ENCODE data around the gene NEDD1.

NEDD1 gene

DNA sequence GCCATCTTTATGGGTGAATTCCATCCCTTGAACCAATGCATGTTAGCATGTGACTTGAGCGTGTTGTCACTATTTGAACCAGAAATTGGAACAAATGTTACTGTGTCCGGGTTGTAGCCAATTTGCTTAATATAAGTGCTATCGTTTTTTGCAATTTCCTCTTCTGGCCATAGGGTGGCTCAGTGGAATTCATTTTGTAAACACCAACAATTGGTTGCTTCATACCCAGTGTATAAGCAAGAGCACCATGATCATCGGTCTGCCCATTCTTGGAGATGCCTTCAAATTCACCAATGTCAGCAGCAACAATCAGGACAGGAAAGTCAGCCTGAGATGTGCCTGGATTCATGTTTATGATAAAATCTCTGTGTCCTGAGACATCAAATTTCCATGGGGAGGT is 5.0 kb upstream of the NEDD1 start:
- no peak for DNase-seq

DNA sequence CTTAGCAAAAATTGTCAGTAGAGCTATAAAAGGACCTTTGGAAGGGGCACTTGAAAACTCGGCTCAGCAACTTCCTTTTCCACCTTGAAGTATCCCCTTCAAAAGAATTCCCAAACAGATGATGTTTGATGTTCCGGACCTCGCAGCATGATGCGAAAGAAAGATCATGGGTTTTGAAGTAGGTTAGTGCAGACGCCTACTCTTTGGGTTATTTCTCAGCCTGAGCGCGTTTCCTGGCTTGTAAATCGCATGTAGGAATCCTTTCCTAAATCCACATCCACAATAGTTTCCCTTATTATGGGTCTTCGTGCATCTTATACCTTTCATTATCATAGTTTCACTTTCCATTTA is 584 bp upstream of the NEDD1 start:
- DNase-seq: no peak

DNA sequence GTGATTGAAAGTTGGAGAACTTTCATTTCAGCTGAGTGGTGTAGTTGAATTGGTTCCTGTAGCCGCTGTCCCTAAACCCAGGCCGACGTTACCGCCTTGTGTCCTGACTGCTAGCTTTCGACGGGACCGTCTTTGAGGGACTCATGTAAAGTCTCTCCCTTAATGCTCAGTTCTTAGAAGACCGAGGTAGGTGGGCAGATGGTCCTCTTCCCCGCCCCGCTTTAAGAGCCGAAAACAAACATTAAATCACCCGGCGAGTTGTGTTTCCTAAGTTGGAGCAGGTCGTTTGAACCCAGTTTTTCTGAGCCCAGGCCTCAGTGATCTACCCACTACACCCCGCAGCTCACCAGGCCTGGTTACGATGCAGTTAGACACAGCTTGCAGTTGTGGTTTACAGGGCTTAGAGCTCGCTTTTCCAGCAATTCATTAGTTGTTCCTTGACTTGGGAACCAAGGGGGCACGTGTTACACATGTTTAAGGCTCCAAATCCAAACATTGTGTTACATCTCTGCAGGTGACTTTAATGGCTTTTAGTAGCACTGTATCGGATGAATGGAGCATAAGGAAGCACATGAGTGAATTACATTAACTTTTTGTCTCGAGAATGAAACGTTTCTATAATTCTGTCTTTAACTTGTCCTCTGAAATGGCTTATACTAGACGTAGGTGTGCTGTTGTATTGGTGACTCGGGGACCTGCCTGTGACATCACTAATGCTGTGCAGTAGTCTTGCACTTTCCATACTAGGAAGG is 790 bp downstream of the NEDD1 start:
- DNase-seq: peak in 1 of 2 experiments; percentile 36

DNA sequence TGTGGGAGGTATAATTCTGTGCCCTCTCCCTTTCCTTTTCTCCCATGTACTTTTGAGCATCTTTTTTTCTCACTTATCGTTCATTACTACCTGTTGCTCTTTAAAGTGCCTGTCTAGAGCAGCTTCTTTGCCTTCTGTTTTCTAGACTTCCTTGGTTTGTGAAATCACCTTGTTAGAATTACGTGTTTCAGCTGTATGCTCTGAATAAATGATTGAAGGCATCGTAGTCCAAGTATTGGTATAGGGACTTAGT is 1.3 kb downstream of the NEDD1 start:
- no peak for DNase-seq

DNA sequence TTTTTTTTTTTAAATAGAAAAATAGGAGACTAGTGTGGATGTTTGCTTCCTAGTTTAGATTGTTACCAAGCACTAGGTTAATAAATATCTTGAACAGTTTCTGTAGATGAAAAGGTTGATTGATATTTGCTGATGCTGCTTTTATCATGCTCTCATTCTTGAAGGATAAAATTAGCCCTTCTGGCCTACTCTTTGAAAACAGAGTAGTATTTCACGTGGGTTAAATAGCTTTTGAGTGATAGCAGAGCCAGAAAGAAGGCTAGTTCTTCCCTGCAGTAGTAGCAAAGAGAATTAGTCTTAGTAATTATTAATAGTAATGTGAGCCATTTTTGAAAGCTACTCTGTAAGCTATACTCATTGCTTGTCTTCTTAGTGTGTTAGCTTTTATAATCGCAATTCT is 5.2 kb downstream of the NEDD1 start:
- no peak for DNase-seq

DNA sequence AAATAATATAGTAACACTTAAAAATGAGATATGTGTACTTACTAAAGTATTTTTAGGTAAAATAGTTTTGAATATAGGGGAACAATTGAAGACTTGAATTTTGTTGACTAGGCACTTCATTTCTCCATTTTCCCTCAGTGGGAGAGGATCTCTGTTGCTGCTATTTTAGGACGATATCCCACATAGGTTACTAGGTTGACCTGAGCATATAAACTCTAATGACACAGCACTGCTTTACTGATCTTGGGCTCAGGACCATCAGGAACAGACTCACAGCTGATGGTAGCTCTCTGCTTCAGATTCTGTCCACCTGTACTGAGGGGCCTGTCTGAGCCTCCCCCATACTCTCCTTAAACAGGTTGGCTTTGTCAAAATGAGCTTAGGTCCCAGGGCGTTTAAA is 5.9 kb downstream of the NEDD1 start:
- DNase-seq: no peak

DNA sequence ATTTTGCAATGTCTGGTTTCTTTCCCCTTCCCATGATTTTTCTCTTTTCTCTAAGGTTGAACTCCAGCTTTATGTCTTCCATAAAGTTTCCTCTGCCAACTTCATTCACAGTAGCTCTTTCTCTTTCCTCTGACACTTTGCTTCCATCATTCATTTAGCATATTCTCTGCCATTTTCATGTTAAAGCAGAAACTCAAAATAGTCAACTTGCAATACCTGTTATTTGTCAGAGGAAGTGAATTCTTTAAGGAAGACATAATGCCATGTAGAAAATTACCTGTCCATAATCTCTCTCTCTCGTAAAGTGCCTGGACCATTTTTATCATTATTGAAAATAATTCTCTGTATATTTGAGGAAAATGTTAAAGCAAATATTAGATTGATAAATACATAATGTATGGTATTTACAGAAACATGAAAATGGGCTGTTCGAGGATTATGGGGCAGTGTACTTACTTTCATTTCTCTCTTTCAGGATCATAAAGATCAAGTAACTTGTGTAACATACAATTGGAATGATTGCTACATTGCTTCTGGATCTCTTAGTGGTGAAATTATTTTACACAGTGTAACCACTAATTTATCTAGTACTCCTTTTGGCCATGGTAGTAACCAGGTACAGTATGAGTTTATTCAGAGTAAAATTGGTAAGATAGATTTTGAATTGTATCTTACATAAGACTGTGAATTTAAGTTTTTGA is 12.6 kb downstream of the NEDD1 start:
- DNase-seq: no peak

DNA sequence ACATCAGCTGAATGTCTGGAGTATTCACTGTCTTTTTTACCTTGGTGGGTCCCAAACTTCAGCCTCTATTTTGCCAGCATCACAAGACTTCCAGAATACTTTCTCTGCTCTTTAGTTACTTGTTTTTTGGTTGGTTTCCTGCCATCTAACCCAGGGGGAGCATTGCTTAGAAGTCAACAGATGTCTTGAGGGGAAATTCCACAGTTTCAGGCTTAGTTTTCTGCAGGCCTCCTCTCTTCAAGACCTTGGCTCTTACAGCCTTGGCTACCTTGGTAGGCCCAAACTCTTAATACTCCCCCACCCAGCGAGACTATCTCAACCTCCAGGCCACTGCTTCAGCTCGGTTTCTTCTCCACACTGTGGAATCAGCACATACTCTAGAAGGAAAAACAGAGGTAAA is 41.7 kb downstream of the NEDD1 start:
- DNase-seq: no peak

DNA sequence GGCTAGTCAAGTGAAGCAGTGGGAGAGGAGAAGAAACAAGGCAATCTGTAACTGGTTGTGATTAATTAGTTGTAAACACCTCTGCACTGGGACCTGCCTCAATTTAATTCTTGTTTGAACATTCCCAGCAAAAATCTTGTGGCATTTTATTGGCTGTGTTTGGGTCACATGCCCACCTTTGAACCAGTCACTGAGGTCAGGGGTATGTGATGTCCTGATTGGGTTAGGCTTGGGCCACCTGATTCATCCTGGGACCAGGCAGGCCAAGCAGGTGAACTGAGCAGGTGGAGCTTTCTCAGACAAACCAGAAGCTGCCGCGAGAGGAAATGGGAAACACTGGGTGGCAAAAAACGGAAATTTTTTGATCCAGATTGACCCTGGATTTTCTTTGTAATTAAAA is 72.5 kb downstream of the NEDD1 start:
- no peak for DNase-seq

DNA sequence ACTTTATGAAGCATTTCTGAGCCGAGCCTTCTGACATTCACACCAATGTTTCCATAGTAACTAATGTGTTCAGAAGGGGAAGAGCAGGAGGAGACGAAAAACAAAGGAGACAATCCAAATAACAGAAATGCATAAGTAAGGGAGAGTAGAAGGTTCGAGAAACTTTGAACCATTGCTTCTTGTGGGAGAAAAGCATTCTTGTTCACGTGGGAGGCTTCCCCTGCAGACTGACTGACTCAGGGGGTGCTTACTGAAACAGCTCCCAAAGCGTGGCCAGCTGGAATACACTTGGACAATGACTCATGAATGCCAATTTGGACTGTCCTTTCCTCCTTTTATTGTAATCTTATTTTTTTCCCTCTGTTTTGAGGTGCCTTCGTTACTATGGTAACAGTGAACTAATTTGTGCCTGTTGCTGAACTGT is 73.9 kb downstream of the NEDD1 start:
- peak in 1 of 2 experiments; percentile 41 for DNase-seq

DNA sequence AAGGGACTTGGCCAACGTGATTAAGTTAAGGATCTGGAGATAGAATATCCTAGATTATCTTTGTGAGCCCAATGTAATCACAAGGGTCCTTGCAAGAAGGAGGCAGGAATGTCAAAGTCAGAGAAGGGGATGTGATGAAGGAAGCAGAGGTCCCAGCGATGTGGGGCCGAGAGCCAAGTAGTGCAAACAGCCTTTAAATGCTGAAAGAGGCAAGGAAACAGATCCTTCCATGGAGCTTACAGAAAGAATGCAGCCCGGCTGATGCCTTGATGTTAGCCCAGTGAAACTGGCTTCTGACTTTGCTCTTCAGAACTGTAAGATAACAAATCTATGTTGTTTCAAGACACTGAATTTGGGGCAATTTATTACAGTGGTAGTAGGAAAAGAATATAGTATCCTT is 74.9 kb downstream of the NEDD1 start:
- DNase-seq: no peak

DNA sequence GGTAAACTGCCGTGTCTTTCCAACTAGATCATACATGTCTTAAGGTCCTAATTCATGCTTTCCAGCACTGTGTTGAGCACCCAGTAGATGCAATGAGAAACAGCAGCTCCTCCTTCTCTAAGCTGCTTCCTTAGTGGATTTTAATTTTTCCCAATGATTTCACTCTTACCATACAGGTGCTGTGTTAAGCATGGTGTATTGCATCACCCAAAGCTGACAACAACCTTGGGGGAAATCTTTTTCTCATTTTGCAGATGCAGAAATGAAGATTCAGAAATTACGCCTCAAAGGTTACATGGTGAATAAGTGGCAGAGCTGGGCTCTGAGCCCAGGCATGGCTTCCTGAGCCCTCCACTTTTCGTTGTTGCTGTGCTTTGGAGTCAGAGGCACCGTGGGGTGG is 75.6 kb downstream of the NEDD1 start:
- no peak for DNase-seq

DNA sequence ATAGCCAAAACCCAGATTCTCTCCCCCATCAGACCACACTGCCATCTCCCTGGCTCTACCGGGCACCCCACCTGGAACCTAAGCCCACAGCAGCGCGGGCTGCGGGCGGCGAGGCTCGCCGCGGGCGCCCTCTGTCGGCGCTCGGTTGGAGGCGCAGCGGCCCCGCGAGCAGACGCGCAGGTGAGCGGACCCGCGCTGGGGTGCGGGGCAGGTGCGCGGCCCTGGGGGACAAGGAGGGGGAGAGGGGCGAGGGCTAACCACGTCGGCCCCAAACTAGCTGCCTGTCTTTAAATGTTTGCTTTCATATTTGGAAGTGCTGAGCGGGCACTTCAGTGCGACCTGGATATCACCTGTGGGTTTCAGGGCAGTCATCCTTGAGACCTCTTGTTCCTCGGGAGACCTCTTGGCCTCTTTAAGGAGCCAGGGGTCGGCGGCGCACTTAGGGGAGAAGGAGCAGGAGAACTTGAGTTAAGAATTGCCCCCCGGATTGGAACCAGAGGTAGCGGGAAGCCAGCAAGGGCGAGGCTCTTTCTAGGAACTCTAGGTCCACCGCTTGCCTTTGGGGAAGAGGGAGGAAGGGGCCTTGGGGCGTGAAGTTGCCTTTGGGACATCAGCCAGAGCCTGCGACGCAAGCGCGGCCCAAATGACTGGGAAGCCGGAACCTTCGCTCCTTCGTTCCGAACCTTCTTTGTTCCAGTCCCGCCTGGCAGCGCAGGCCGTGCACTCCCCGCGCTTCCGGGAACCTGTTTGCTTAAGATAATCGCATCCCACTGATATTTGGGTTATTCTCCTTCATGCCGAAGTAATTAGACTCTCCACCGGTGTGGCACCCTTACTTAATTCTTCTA is 78.7 kb downstream of the NEDD1 start:
- DNase-seq: peak; percentile 71 to 72

DNA sequence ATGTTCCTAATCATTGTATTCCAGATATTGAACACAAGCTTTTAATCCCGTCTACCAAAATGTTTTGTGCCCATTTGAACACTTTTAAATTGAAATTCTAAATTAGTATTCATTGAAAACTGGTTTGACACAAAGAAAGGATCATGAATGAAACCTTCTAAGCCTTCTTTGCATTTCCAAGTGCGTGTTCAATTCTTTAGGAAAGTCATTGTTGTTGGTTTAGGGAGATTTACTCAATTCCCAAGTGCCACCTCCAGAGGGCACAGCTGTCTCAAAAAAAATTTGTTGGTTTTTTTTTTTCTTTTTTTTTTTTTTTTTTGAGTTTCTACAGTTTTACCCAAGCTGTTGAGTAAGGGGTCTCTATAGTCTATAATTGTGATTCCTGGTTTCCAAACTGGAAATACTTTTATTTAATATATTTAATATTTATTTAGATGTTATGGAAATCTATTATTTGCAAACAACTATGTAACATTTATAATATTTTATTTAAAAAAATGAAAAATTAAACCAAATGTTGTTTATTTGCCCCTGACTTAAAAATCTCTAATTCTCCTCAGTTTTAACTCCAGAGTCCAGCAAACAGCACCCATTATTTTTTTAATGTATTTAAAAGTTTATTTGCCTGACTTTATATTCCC is 79.9 kb downstream of the NEDD1 start:
- peak; percentile 71 to 77 for DNase-seq

DNA sequence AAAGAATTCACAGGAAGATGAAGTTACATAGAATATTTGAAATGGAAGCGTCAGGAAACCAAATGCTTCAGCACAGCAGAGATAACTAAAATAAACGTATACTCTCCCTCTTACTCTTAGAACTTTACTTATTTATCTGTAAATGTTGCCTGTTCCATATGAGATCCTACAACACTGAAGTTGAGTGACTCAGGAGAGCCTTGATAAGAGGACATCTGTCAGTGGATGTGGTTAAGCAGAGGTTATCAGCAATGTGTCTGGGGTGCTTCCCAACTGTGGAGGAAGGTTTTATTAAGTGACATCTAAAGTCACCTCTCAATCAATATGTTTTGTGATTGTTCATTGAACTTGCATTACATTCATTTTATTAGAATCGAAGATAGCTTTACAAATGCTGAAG is 81.9 kb downstream of the NEDD1 start:
- no peak for DNase-seq

DNA sequence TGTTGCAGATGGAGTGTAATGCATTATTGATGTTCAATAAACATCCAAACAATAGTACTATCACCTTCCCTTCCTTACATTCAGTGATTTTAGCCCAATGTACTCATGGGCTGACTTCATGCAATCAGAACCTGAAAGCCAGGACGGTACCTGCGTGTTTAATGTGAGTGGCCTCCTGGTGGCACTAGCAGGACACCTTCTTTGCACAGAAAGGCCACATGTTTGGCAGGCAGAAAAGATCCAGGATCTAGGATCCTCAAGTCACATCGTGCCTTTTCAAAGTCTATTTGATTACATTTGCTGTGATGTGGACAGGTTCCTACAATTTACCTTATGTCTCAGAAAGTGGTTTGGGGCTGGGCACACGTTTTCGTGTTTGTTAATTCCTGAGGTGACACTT is 82.9 kb downstream of the NEDD1 start:
- DNase-seq: peak; percentile 62 to 86

DNA sequence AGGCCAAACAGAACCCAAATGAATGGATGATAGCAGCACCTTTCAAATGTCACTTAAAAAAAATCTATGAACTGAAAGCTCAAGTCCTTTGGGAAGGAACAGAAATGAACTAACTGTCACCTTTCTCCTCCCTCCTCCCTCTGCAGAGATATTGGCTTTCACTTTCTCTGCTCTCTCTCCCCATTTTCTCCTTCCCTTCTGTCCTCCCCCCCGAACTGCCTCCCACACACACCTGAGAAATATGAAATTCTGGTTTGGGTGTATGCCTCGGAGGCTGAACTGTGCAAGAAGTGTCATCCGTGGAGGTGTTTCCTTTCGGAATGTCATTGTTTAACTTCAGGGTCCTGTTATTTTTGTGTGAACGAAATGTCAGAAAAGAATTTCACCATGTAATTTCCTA is 87.8 kb downstream of the NEDD1 start:
- DNase-seq: no peak

DNA sequence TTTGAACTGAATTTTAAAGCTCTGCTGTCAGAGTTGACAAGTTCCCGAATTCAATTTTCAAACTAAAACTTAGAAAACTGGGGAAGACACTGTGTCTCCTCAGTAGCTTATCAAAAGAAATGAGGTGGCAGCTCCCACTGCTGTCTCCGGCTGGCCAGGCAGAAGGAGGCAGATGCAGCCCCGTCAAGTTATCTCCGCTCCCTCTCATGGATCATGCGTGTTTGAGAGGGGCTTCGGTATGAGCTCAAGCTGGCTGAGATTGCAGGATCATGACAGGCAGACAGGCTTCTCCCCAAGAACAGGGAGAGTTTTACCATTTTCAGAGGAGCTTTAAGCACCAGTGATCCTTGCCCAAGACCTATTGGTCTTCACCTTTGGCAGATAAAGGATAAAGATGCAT is 88.8 kb downstream of the NEDD1 start:
- DNase-seq: no peak

DNA sequence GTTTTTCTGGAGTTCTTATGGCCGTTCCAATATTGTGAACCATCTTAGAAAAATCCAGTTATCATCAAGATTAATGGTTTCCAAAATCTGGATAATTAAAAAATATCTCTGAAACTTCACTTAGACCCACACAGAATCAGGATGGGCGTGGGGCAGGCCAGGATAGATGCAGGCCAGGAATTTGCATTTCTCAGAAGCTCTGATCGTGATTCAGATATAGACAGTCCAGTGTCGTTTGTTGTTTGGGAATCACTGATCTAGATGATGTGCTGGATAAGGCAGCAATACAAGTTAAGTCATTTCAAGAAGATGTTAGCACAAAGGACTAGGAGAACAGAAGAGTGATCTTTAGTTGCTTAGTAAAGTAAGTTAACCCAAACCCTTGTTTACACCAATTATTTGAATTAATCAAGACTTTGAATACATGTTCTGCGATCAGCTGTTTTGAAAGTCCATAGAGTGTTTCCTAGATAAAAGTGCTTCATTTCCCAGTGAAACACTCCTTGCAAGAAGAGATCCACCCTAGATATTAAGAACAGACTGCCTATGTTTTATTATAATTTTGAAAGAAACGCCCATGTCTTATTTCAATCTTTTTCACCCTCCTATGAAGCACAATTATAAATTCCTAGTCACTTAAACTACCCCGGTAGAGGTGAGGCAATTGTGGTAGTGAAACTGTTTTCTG is 90.9 kb downstream of the NEDD1 start:
- no peak for DNase-seq

DNA sequence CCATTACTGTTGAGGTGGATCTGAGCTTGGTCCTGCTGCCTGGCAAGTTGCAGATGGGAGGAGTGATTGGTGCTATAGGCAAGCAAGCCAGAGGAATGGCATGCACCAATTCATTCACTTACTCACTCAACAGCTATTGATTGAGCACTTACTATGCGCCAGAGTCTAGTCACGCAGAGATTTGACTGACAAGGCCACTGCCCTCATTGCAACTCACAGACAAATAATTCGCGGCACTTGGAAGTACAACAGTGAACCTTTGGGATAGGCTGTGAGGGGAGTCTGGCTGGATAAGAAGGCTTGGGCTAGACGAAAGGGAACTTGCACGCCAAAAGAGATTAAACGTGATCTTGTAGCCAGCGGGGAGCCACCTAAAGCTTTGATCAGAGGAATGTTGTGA is 96.2 kb downstream of the NEDD1 start:
- no peak for DNase-seq

All from NCI-H2081 (cell line).